ENCODE results near the gene EVI5L. TPM values are rescaled to one million over a fixed set of nuclear protein-coding genes. Genes with fewer than 3 reads are reported as not detected.

The EVI5L gene
- total RNA-seq, 4 donors from 2014 or later: 17.5 to 24.6 (median 20.4) TPM

DNA sequence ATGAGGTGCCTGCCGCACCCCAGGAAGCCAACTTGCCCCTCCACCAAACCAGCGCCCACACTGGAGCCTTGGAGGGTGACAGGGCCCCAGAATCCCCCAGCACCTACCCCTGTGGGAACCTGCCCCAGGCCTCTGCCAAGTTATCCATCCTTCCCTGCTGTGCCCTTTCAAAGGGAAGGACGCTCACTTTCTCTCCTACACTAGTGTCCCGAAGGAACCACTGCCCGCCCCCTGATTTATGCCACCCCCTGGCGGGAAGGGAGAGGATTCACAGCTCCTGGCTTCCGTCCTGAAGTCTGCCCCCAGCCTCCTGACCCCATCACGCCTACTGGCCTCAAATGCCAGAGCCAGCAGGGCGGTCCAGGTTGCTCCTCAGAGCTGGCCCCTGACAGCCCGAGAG, 1.4 kb downstream of the EVI5L start:
- Histone ChIP-seq H3K4me1 (peaks cover 14 to 16% of the 10 kb centered on the region in 2 donors), H3K27ac (no peak overlapping the region), H3K36me3 (no peaks in the 10 kb centered on the region), H3K27me3 (no peaks in the 10 kb centered on the region), H3K4me3 (no peak overlapping the region), H3K9me3 (no peaks in the 10 kb centered on the region)
- ATAC-seq (no peak), DNase-seq (no peak)
- intact Hi-C loops (cut with DNase I; ENCODE audit: low total_unique reads) (no loop called here), in situ Hi-C loops (cut with MboI; ENCODE audit: low sequenced_read_pairs in 4 of 4) (no loop called here)
- TF ChIP-seq, protein P1, sequence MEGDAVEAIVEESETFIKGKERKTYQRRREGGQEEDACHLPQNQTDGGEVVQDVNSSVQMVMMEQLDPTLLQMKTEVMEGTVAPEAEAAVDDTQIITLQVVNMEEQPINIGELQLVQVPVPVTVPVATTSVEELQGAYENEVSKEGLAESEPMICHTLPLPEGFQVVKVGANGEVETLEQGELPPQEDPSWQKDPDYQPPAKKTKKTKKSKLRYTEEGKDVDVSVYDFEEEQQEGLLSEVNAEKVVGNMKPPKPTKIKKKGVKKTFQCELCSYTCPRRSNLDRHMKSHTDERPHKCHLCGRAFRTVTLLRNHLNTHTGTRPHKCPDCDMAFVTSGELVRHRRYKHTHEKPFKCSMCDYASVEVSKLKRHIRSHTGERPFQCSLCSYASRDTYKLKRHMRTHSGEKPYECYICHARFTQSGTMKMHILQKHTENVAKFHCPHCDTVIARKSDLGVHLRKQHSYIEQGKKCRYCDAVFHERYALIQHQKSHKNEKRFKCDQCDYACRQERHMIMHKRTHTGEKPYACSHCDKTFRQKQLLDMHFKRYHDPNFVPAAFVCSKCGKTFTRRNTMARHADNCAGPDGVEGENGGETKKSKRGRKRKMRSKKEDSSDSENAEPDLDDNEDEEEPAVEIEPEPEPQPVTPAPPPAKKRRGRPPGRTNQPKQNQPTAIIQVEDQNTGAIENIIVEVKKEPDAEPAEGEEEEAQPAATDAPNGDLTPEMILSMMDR (IDR thresholded peaks at IDR 0.05 in 4 of 5, conservative IDR thresholded peaks at IDR 0.05 in 1 of 5): no peak
- TF ChIP-seq POLR2A (IDR thresholded peaks at IDR 0.05): no peak

DNA sequence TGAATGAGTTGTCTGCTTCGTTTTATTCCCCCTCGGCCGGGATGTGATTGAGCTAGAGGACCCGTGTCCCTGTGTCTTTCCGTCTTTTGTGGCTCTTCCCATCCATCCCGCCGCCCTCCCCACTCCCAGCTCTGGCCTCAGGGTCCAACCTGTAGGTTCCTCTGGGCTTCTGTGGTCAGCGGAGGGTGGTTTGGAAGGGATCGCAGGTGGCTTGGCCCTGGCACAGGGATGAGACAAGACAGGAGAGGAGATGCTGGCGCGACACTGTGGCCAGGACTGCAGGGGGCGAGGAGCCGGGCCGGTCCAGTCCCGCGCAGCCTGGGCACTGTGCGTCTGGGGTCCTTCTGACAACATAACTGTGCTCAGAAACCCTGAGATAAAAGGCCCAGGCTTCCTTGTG, 2.0 kb downstream of the EVI5L start:
- no peaks in the 10 kb centered on the region for H3K9me3 ChIP-seq
- no peak for ATAC-seq
- no peak for DNase-seq
- intact Hi-C loops (cut with DNase I; ENCODE audit: low total_unique reads) (no loop called here), in situ Hi-C loops (cut with MboI; ENCODE audit: low sequenced_read_pairs in 4 of 4) (no loop called here)
- H3K27ac ChIP-seq: no peak overlapping the region
- H3K4me1 ChIP-seq: peaks cover 14 to 16% of the 10 kb centered on the region in 2 donors
- H3K36me3 ChIP-seq: no peaks in the 10 kb centered on the region
- no peak for TF ChIP-seq POLR2A (IDR thresholded peaks at IDR 0.05)
- TF ChIP-seq, protein P1 (IDR thresholded peaks at IDR 0.05 in 4 of 5, conservative IDR thresholded peaks at IDR 0.05 in 1 of 5): no peak
- H3K27me3 ChIP-seq: no peaks in the 10 kb centered on the region
- H3K4me3 ChIP-seq: no peak overlapping the region

DNA sequence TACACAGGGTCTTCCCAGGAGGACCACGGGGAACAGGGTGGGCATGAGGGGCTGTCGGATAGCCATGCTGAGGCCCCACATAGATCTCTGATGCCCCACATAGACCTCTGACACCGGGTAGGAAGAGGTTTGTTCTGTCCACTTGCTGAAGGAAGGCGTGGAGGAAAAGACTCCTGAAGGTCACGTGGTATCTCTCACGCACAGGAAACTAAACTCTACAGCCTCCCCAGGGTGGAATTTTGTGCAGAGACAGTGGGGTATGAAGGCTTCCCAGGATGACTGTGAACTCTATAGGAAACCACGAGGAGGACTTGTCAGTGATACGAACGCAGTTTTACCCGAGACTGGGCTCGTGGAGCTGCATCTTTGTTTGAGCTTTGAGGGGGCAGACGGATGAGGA, 2.8 kb downstream of the EVI5L start:
- Histone ChIP-seq H3K9me3 (no peaks in the 10 kb centered on the region), H3K27me3 (no peaks in the 10 kb centered on the region), H3K36me3 (no peaks in the 10 kb centered on the region), H3K4me1 (peaks cover 14 to 16% of the 10 kb centered on the region in 2 donors), H3K27ac (no peak overlapping the region), H3K4me3 (no peak overlapping the region)
- ATAC-seq: no peak
- DNase-seq: no peak
- TF ChIP-seq, protein P1 (IDR thresholded peaks at IDR 0.05 in 4 of 5, conservative IDR thresholded peaks at IDR 0.05 in 1 of 5): no peak
- no peak for TF ChIP-seq POLR2A (IDR thresholded peaks at IDR 0.05)
- in situ Hi-C loops (cut with MboI; ENCODE audit: low sequenced_read_pairs in 4 of 4): no loop called here
- intact Hi-C loops (cut with DNase I; ENCODE audit: low total_unique reads): no loop called here

DNA sequence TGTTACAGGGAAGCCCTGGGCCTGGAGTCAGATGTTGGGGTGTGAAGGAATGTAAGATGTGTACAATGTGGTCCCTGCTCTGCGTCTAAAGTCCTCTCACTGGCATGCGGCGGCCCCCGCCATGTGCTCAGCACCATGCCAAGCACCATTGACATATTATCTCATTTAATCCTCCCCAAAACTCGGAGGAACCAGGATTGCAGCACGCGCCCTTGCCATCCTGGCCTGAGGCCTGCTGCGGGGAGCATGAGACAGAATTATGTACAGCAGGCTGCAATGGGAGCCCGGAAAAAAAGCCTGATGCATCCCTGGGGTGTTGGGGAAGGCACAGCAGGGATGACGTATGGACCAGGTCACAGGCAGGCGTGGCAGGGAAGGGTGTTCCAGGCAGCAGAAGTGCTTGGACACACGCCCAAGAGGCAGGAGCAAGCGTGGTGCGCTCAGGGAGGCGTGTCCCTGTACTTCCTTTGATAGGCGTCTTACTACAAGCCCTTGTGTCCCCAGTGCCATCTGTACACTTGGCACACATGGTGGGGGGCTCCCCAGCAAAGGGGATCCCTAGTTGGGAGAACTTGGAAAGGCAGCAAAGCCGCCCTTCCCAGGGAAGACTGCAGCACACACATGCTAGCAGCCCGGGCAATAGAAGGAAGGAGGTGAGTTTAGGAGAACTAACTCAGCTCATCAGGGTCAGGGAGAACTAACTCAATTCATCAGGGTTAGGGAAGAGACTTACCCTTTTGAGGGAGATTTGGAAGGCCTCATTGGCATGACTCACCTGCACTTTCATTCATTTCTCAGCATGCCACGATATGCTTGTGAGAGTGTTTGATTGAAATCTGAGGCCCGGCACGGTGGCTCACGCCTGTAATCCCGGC, 3.4 kb downstream of the EVI5L start:
- DNase-seq (no peak), ATAC-seq (no peak)
- Histone ChIP-seq H3K4me3 (no peak overlapping the region), H3K4me1 (peaks cover 14 to 16% of the 10 kb centered on the region in 2 donors), H3K9me3 (no peaks in the 10 kb centered on the region), H3K27ac (no peak overlapping the region), H3K36me3 (no peaks in the 10 kb centered on the region), H3K27me3 (no peaks in the 10 kb centered on the region)
- TF ChIP-seq POLR2A (IDR thresholded peaks at IDR 0.05): no peak
- TF ChIP-seq, protein P1 (IDR thresholded peaks at IDR 0.05 in 4 of 5, conservative IDR thresholded peaks at IDR 0.05 in 1 of 5): no peak
- intact Hi-C loops (cut with DNase I; ENCODE audit: low total_unique reads): no loop called here
- in situ Hi-C loops (cut with MboI; ENCODE audit: low sequenced_read_pairs in 4 of 4): no loop called here
